GM12878 (cell line): ENCODE measurements around the gene ZNF3. TPM values are rescaled to one million over a fixed set of nuclear protein-coding genes. Genes with fewer than 3 reads are reported as not detected.

ENCODE experiments used
- BMI1 ChIP-seq: fragments of 450-650 bp; IDR thresholded peaks from 2 replicates; pipeline ENCODE4 v1.6.1; 2016; ENCODE audit warnings: mild to moderate bottlenecking, moderate library complexity, borderline replicate concordance
- CHD2 ChIP-seq: IDR thresholded peaks from 2 replicates; pipeline ENCODE4 v1.6.1; 2011; ENCODE audit warnings: low read depth, low read length, improper control_type of control experiment, borderline replicate concordance
- EGR1 ChIP-seq, 2 experiments: IDR thresholded peaks; 1 replicate in 1 of 2; 2 replicates in 1 of 2; pipeline ENCODE4 v1.6.1; 2011 to 2012; ENCODE audit warnings: low read depth in 2 of 2, low read length in 2 of 2, borderline replicate concordance in 1 of 2, mild to moderate bottlenecking in 1 of 2, moderate library complexity in 1 of 2
- HDGF ChIP-seq: fragments of 450-650 bp; IDR thresholded peaks from 2 replicates; pipeline ENCODE4 v1.6.1; 2016; ENCODE audit warnings: antibody characterized with exemption
- JUNB ChIP-seq: IDR thresholded peaks from 2 replicates; pipeline ENCODE4 v1.6.1; 2016; ENCODE audit warnings: antibody characterized with exemption, mild to moderate bottlenecking
- JUND ChIP-seq: IDR thresholded peaks from 2 replicates; pipeline ENCODE4 v1.6.1; 2012; ENCODE audit warnings: low read depth, mild to moderate bottlenecking, low read length, improper control_type of control experiment, moderate library complexity
- NFXL1 ChIP-seq: fragments of 450-650 bp; IDR thresholded peaks from 2 replicates; pipeline ENCODE4 v1.6.1; 2017; ENCODE audit warnings: antibody characterized with exemption, mild to moderate bottlenecking, borderline replicate concordance
- NFYA ChIP-seq: IDR thresholded peaks from 2 replicates; pipeline ENCODE4 v1.6.1; 2011; ENCODE audit warnings: low read depth, mild to moderate bottlenecking, low read length, improper control_type of control experiment, borderline replicate concordance
- NRF1 ChIP-seq: conservative IDR thresholded peaks from 2 replicates; pipeline ENCODE4 v1.6.1; 2011; ENCODE audit warnings: mild to moderate bottlenecking, low read depth, low read length, improper control_type of control experiment
- POLR2AphosphoS2 ChIP-seq: IDR thresholded peaks from 2 replicates; pipeline ENCODE4 v1.6.1; 2011; ENCODE audit warnings: low read depth, mild to moderate bottlenecking, low read length, improper control_type of control experiment, moderate library complexity
- RAD51 ChIP-seq: fragments of 450-650 bp; IDR thresholded peaks from 2 replicates; pipeline ENCODE4 v1.6.1; 2016; ENCODE audit warnings: moderate library complexity, mild to moderate bottlenecking, inconsistent platforms
- SIN3A ChIP-seq: IDR thresholded peaks from 2 replicates; pipeline ENCODE4 v1.6.1; 2012; ENCODE audit warnings: low read depth, low read length, improper control_type of control experiment
- SIX5 ChIP-seq: IDR thresholded peaks from 2 replicates; pipeline ENCODE4 v1.6.1; 2011; ENCODE audit warnings: mild to moderate bottlenecking, low read depth, low read length, moderate library complexity; ENCODE audit not compliant: severe bottlenecking
- SKIL ChIP-seq: fragments of 450-650 bp; IDR thresholded peaks from 2 replicates; pipeline ENCODE4 v1.6.1; 2017; ENCODE audit warnings: mild to moderate bottlenecking, low read depth, inconsistent platforms; ENCODE audit not compliant: poor library complexity, severe bottlenecking
- SMC3 ChIP-seq: IDR thresholded peaks from 2 replicates; pipeline ENCODE4 v1.6.1; 2011; ENCODE audit warnings: low read length, improper control_type of control experiment, borderline replicate concordance
- TBL1XR1 ChIP-seq: IDR thresholded peaks from 2 replicates; pipeline ENCODE4 v1.6.1; 2012; ENCODE audit warnings: low read depth, low read length, improper control_type of control experiment
- ZBTB40 ChIP-seq: fragments of 450-650 bp; IDR thresholded peaks from 2 replicates; pipeline ENCODE4 v1.6.1; 2016; ENCODE audit warnings: mild to moderate bottlenecking, moderate library complexity, borderline replicate concordance
- ZNF384 ChIP-seq: IDR thresholded peaks from 2 replicates; pipeline ENCODE4 v1.6.1; 2012; ENCODE audit warnings: low read depth, mild to moderate bottlenecking, low read length, improper control_type of control experiment, borderline replicate concordance
- ZNF687 ChIP-seq: fragments of 450-650 bp; IDR thresholded peaks from 2 replicates; pipeline ENCODE4 v1.6.1; 2017; ENCODE audit warnings: mild to moderate bottlenecking, moderate library complexity
- ZSCAN29 ChIP-seq: fragments of 450-650 bp; IDR thresholded peaks from 2 replicates; pipeline ENCODE4 v1.6.1; 2017; ENCODE audit warnings: mild to moderate bottlenecking, moderate library complexity
- polyA plus RNA-seq, 11 experiments: library from polyadenylated mRNA; depleted of rRNA in 4 of 11; unstranded in 6 of 11; stranded (reverse) in 5 of 11; fragments of >200 nt; fragmentation: Nextera tagmentation in 4 of 11; fragmentation: Illumina TruSeq in 1 of 11; extraction: Ambion mirVana in 4 of 11; extraction: Trizol in 1 of 11; gene quantifications; 1 replicate in 1 of 11; 2 replicates in 10 of 11; pipeline versions ENCODE4 v1.2.1 to v1.2.3, GENCODE V29; 2011 to 2016; ENCODE audit warnings: inconsistent platforms in 2 of 11, missing spikeins in 2 of 11, low read depth in 1 of 11
- total RNA-seq, 4 experiments: library from RNA; depleted of rRNA in 3 of 4; stranded (reverse); fragments of >200 nt in 3 of 4; fragmentation: Illumina TruSeq in 1 of 4; extraction: Trizol in 1 of 4; gene quantifications; 2 replicates each; pipeline versions ENCODE4 v1.2.1 to v1.2.3, GENCODE V29; 2013 to 2021

Gene ZNF3
- total and polyA plus RNA-seq, 10 of the 15 experiments (the other 5 are each of a cell fraction or from before 2014, with no cell fraction given) = 17.2 to 37.4 (median 29.4) TPM

- TF ChIP-seq NRF1 = 0 out of 2 replicates have a peak, but pooled peaks have one; percentile 21
- TF ChIP-seq ZNF384 = no peak
- TF ChIP-seq ZBTB40 = no peak
- no peak for TF ChIP-seq ZSCAN29
- TF ChIP-seq TBL1XR1 = no peak
- TF ChIP-seq SMC3 = no peak
- peak; percentile 98 for TF ChIP-seq ZNF687
- no peak for TF ChIP-seq SIN3A
- TF ChIP-seq RAD51 = no peak
- TF ChIP-seq JUND = no peak
- no peak for TF ChIP-seq NFXL1
- TF ChIP-seq CHD2 = no peak
- TF ChIP-seq EGR1 (IDR thresholded peaks at IDR 0.05; ENCODE audit: borderline replicate concordance in 1 of 2, low read depth in 2 of 2, low read length in 2 of 2) = peak in 1 of 2 experiments; percentile 47; a peak in 1 of 3 replicates
- no peak for TF ChIP-seq JUNB
- no peak for TF ChIP-seq HDGF
- TF ChIP-seq SKIL = no peak
- no peak for TF ChIP-seq BMI1
- TF ChIP-seq POLR2AphosphoS2 = peak; percentile 85
- no peak for TF ChIP-seq SIX5
- TF ChIP-seq NFYA = no peak
Observed at GRCh38 chr7:100088621-100089457, 7.3 kb upstream of the ZNF3 start, which contains the start of gene COPS6 (continued).
